Endothelial cell of umbilical vein (primary cell): ENCODE measurements around the gene GTSE1. TPM values are rescaled to one million over a fixed set of nuclear protein-coding genes. Genes with fewer than 3 reads are reported as not detected.

ENCODE experiments used
- BruUV-seq: library from RNA; stranded (reverse); fragments of 400-500 nt; replicated peaks from 2 replicates; lab custom pipeline; 2021; lab: Mats Ljungman, UMichigan
- CTCF ChIA-PET: fragments of 300-600, 350-600 bp; sonication (Branson Sonifier 250); formaldehyde crosslinking; loops from one replicate; lab custom pipeline; 2021; ENCODE audit warnings: antibody characterized with exemption, inconsistent platforms; lab: Charles Lee
- POLR2A ChIA-PET: fragments of 300-600, 350-600 bp; sonication (Branson Sonifier 250); formaldehyde crosslinking; loops from one replicate; lab custom pipeline; 2021; ENCODE audit warnings: antibody characterized with exemption, inconsistent platforms; lab: Charles Lee
- DNase-seq: peaks from one replicate; pipeline ENCODE4 v3.0.0-alpha.2; 2011; ENCODE audit warnings: low read depth, low spot score
- FAIRE-seq: peaks from 2 replicates; lab custom pipeline; 2011; peaks lifted over from hg19 to GRCh38; lab: Jason Lieb, UNC
- H2AFZ ChIP-seq: 2 replicates; pipeline ENCODE4 v1.6.0; 2012; ENCODE audit warnings: low read depth, low read length, control low read depth, inconsistent platforms
- H3K27ac ChIP-seq: 2 replicates; pipeline ENCODE4 v1.5.1; 2011; ENCODE audit warnings: low read depth, mild to moderate bottlenecking, control low read depth, low read length, moderate library complexity; ENCODE audit not compliant: insufficient read depth
- H3K27me3 ChIP-seq, 2 experiments: 2 replicates each; pipeline versions ENCODE4 v1.6.0 to v1.6.1; 2011; ENCODE audit warnings: low read length in 2 of 2, mixed read lengths in 1 of 2; ENCODE audit not compliant: control insufficient read depth in 2 of 2, insufficient read depth in 2 of 2
- H3K36me3 ChIP-seq, 2 experiments: 2 replicates in 1 of 2; 3 replicates in 1 of 2; pipeline ENCODE4 v1.5.1; 2011; ENCODE audit warnings: low read length in 2 of 2, mild to moderate bottlenecking in 1 of 2, moderate library complexity in 1 of 2; ENCODE audit not compliant: control insufficient read depth in 2 of 2, insufficient read depth in 2 of 2; ENCODE audit errors: extremely low read depth in 1 of 2
- H3K4me1 ChIP-seq: 3 replicates; pipeline ENCODE4 v1.5.1; 2011; ENCODE audit warnings: mild to moderate bottlenecking, low read length; ENCODE audit not compliant: control insufficient read depth, insufficient read depth; ENCODE audit errors: extremely low read depth
- H3K4me2 ChIP-seq: 2 replicates; pipeline ENCODE4 v1.6.1; 2011; ENCODE audit warnings: low read length, control low read depth, mixed read lengths; ENCODE audit not compliant: insufficient read depth
- H3K4me3 ChIP-seq, 3 experiments: fragments of 200-600 bp in 1 of 3; sonication (generic), shearing (Covaris generic) in 1 of 3; replicated peaks in 1 of 3; 2 replicates each; pipeline ENCODE4 v1.5.1; 2011 to 2016; ENCODE audit warnings: control low read depth in 3 of 3, low read length in 3 of 3, mild to moderate bottlenecking in 2 of 3, inconsistent platforms in 1 of 3, low read depth in 1 of 3, moderate library complexity in 1 of 3; ENCODE audit not compliant: insufficient read depth in 1 of 3
- H3K79me2 ChIP-seq: 2 replicates; pipeline ENCODE4 v1.6.0; 2012; ENCODE audit warnings: low read length, inconsistent platforms; ENCODE audit not compliant: control insufficient read depth, insufficient read depth
- H3K9ac ChIP-seq: replicated peaks from 2 replicates; pipeline ENCODE3; 2011; ENCODE audit warnings: low read length, control low read depth; ENCODE audit not compliant: insufficient read depth; ENCODE audit errors: extremely low read depth
- H3K9me1 ChIP-seq: replicated peaks from 3 replicates; pipeline ENCODE4 v1.6.0; 2011; ENCODE audit warnings: mild to moderate bottlenecking, low read length; ENCODE audit not compliant: control insufficient read depth, insufficient read depth; ENCODE audit errors: extremely low read depth
- H3K9me3 ChIP-seq: replicated peaks from 2 replicates; pipeline ENCODE4 v1.5.1; 2012; ENCODE audit warnings: low read length, inconsistent platforms; ENCODE audit not compliant: control insufficient read depth, insufficient read depth
- H4K20me1 ChIP-seq: replicated peaks from 2 replicates; pipeline ENCODE3; 2011; ENCODE audit warnings: mild to moderate bottlenecking, low read length; ENCODE audit not compliant: control insufficient read depth, insufficient read depth; ENCODE audit errors: extremely low read depth
- EZH2 ChIP-seq: IDR thresholded peaks from 2 replicates; pipeline ENCODE4 v1.6.1; 2012; ENCODE audit warnings: borderline replicate concordance, low read depth, mild to moderate bottlenecking, moderate library complexity, low read length, inconsistent platforms; ENCODE audit not compliant: severe bottlenecking
- FOS ChIP-seq: IDR thresholded peaks from 2 replicates; pipeline ENCODE4 v1.6.1; 2011; ENCODE audit warnings: mild to moderate bottlenecking, low read length, moderate library complexity, borderline replicate concordance; ENCODE audit not compliant: insufficient read depth
- GATA2 ChIP-seq: IDR thresholded peaks from 2 replicates; pipeline ENCODE4 v1.7.0; 2011; ENCODE audit warnings: low read depth, mild to moderate bottlenecking, moderate library complexity, mixed read lengths, low read length; ENCODE audit not compliant: insufficient read length, insufficient read depth
- JUN ChIP-seq: IDR thresholded peaks from 2 replicates; pipeline ENCODE4 v1.6.1; 2011; ENCODE audit warnings: borderline replicate concordance, low read depth; ENCODE audit not compliant: insufficient read length, insufficient read depth
- MYC ChIP-seq: IDR thresholded peaks from one replicate; pipeline ENCODE4 v1.6.1; 2011; ENCODE audit warnings: mild to moderate bottlenecking, low read depth, low read length
- POLR2A ChIP-seq: IDR thresholded peaks from 2 replicates; pipeline ENCODE4 v1.6.1; 2012; ENCODE audit warnings: low read depth, mild to moderate bottlenecking, control low read depth, low read length
- POLR2AphosphoS5 ChIP-seq: IDR thresholded peaks from 2 replicates; pipeline ENCODE4 v1.6.1; 2012; ENCODE audit warnings: low read depth, mild to moderate bottlenecking, control low read depth, low read length, moderate library complexity; ENCODE audit not compliant: insufficient read depth
- dilution Hi-C: fragments of 300-500 bp; cut with MboI; formaldehyde crosslinking; loops from one replicate; pipeline ENCODE4 v1.15.0; 2019; ENCODE audit warnings: low sequenced_read_pairs; ENCODE audit not compliant: extremely low pct_ligation_motif_present
- intact Hi-C: fragments of 100-400 bp; cut with micrococcal nuclease; formaldehyde crosslinking; loops from one replicate; pipeline ENCODE4 v1.10.0; 2022
- polyA plus RNA-seq, 4 experiments: library from polyadenylated mRNA; depleted of rRNA in 3 of 4; stranded (reverse) in 3 of 4; unstranded in 1 of 4; fragments of >200 nt; gene quantifications; 2 replicates each; pipeline versions ENCODE4 v1.2.1 to v1.2.3, GENCODE V29; 2011 to 2012; ENCODE audit warnings: missing spikeins in 1 of 4
- total RNA-seq: library from RNA; stranded (reverse); gene quantifications from 2 replicates; pipeline ENCODE4 v1.2.3, GENCODE V29; 2021
- TF ChIP-seq, protein P1 (sequence below), 2 donors: IDR thresholded peaks; 1 replicate in 1 of 2; 2 replicates in 1 of 2; pipeline ENCODE4 v1.5.1; 2011; ENCODE audit warnings: low read length in 2 of 2, mild to moderate bottlenecking in 2 of 2, moderate library complexity in 2 of 2, control low read depth in 1 of 2, inconsistent platforms in 1 of 2, low read depth in 1 of 2; ENCODE audit not compliant: insufficient read depth in 1 of 2; ENCODE audit errors: extremely low read depth in 1 of 2
- TF ChIP-seq, protein P2 (sequence below): IDR thresholded peaks from 2 replicates; pipeline ENCODE4 v1.6.1; 2011; ENCODE audit not compliant: insufficient read depth, insufficient read length

The GTSE1 gene
- total and polyA plus RNA-seq, 2 donors (not counting 3 experiments of a cell fraction or from before 2014, with no cell fraction given): 25.9 to 57.2 TPM

DNA sequence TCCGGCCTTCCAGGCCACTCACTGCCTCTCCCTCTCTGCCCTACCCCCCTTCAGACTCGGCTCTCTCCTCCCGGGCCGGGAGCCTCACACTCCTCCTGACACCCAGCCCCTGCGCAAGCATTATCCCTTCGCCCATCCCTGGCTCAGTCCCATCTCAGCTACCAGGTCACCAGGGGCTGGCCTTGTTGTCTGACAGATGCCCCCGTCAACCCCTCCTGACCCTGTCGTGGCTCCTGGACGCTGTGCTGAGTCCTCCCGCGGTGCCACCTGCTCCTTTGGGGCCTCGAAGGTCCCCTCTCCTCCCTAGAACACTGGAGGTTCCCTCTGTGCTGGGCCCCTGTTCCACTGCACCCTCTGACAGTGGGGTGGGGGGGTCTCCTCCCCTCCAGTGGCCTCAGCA is 71.8 kb downstream of the GTSE1 start:
- TF ChIP-seq, protein P1, sequence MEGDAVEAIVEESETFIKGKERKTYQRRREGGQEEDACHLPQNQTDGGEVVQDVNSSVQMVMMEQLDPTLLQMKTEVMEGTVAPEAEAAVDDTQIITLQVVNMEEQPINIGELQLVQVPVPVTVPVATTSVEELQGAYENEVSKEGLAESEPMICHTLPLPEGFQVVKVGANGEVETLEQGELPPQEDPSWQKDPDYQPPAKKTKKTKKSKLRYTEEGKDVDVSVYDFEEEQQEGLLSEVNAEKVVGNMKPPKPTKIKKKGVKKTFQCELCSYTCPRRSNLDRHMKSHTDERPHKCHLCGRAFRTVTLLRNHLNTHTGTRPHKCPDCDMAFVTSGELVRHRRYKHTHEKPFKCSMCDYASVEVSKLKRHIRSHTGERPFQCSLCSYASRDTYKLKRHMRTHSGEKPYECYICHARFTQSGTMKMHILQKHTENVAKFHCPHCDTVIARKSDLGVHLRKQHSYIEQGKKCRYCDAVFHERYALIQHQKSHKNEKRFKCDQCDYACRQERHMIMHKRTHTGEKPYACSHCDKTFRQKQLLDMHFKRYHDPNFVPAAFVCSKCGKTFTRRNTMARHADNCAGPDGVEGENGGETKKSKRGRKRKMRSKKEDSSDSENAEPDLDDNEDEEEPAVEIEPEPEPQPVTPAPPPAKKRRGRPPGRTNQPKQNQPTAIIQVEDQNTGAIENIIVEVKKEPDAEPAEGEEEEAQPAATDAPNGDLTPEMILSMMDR (IDR thresholded peaks at IDR 0.05; ENCODE audit: extremely low read depth in 1 of 2, insufficient read depth in 1 of 2, low read depth in 1 of 2, low read length in 2 of 2): no peak
- TF ChIP-seq GATA2 (no peak), POLR2A (no peak), EZH2 (no peak), POLR2AphosphoS5 (no peak), MYC (no peak), JUN (no peak), FOS (no peak)
- TF ChIP-seq, protein P2, sequence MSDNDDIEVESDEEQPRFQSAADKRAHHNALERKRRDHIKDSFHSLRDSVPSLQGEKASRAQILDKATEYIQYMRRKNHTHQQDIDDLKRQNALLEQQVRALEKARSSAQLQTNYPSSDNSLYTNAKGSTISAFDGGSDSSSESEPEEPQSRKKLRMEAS: no peak
- POLR2A ChIA-PET: no interaction called here
- Histone ChIP-seq H3K79me2 (no peaks in the 10 kb centered on the region), H3K4me3 (no peak overlapping the region), H3K9me1 (no peaks in the 10 kb centered on the region), H3K36me3 (no peaks in the 10 kb centered on the region), H2AFZ (no peak overlapping the region), H4K20me1 (no peaks in the 10 kb centered on the region), H3K4me2 (no peak overlapping the region), H3K27me3 (no peaks in the 10 kb centered on the region), H3K9ac (no peak overlapping the region), H3K27ac (no peak overlapping the region), H3K4me1 (no peaks in the 10 kb centered on the region), H3K9me3 (no peaks in the 10 kb centered on the region)
- DNase-seq (no peak), FAIRE-seq (no peak)
- dilution Hi-C loops: no loop called here
- CTCF ChIA-PET: interaction anchor here (0.8 to 6.2 kb wide), 24 partner anchors 8 to 372 kb away, joined by 3 to 418 read pairs (median 8); partner anchors contain the start of genes CELSR1 and TRMU
- BruUV-seq: no TSS peak
- intact Hi-C loops: no loop called here
